Stimulated activated CD4-positive, alpha-beta T cell treated with anti-CD3 and anti-CD28 coated beads, Interleukin-15, amount 100 ng/mL, for 1 hour (primary cell): ENCODE results near the gene XAF1.
"Not testable (repeated sequence)": the region's sequence is repeated elsewhere in the genome, so short reads cannot be mapped to it uniquely, and the experiment has no call there.

Source experiments
- DNase-seq, 2 donors: peaks; one replicate each; pipeline ENCODE4 v3.0.0-alpha.2; 2020; ENCODE audit warnings: low read depth in 1 of 2, low spot score in 1 of 2

XAF1 gene

GRCh38 chr17:6797718-6798351, 42.0 kb downstream of the XAF1 start:
- DNase-seq = no peak

- DNase-seq = no peak
Measured at GRCh38 chr17:6799738-6800137, 43.9 kb downstream of the XAF1 start.

GRCh38 chr17:6800422-6801027, 44.7 kb downstream of the XAF1 start:
- no peak for DNase-seq

- no peak for DNase-seq
Measured at GRCh38 chr17:6811510-6811909, 55.7 kb downstream of the XAF1 start.

GRCh38 chr17:6812295-6812694, 56.4 kb downstream of the XAF1 start:
- no peak for DNase-seq

GRCh38 chr17:6815775-6816174, 59.9 kb downstream of the XAF1 start:
- DNase-seq = no peak

- not testable (repeated sequence) for DNase-seq
Measured at GRCh38 chr17:6816368-6816767, 60.5 kb downstream of the XAF1 start.

- no peak for DNase-seq
Measured at GRCh38 chr17:6818938-6819337, 63.1 kb downstream of the XAF1 start.

GRCh38 chr17:6823011-6823442, 67.2 kb downstream of the XAF1 start:
- DNase-seq = no peak
